B cell (primary cell): ENCODE data around the gene IFNGR1. TPM values are rescaled to one million over a fixed set of nuclear protein-coding genes. Genes with fewer than 3 reads are reported as not detected.
A peak's percentile ranks its signal among the peaks of the same experiment; 100 is the strongest.

ENCODE experiments used
- ATAC-seq: fragments of 200-7000 bp; cut with Tn5 transposase; one replicate; pipeline ENCODE4 v1.10.0; 2021; ENCODE audit warnings: low read depth, mild to moderate bottlenecking, moderate number of reproducible peaks, moderate library complexity
- CTCF ChIA-PET: fragments of 350-600 bp; sonication (Branson Sonifier 250); formaldehyde crosslinking; loops from one replicate; lab custom pipeline; 2021; ENCODE audit warnings: antibody characterized with exemption, inconsistent platforms; lab: Charles Lee
- POLR2A ChIA-PET: fragments of 350-600 bp; sonication (Branson Sonifier 250); formaldehyde crosslinking; loops from one replicate; lab custom pipeline; 2021; ENCODE audit warnings: antibody characterized with exemption; lab: Charles Lee
- DNase-seq: peaks from one replicate; pipeline ENCODE4 v3.0.0; 2013
- H2AFZ ChIP-seq: 2 replicates; pipeline ENCODE4 v1.6.1; 2012; ENCODE audit warnings: mild to moderate bottlenecking, low read depth, low read length; ENCODE audit not compliant: insufficient read depth, poor library complexity, severe bottlenecking
- H3K27ac ChIP-seq, 2 donors: 1 replicate in 1 of 2; 2 replicates in 1 of 2; pipeline ENCODE4 v1.5.1; 2012 to 2013; ENCODE audit warnings: low read length in 2 of 2, mild to moderate bottlenecking in 2 of 2, moderate library complexity in 1 of 2
- H3K27me3 ChIP-seq, 4 experiments: fragments of 200-600 bp in 1 of 4; sonication (generic) in 1 of 4; replicated peaks in 1 of 4; 1 replicate in 2 of 4; 2 replicates in 2 of 4; pipeline versions ENCODE4 v1.6.1 to v1.7.0; 2013 to 2016; ENCODE audit warnings: low read length in 3 of 4, mild to moderate bottlenecking in 2 of 4, mixed read lengths in 1 of 4, moderate library complexity in 1 of 4; ENCODE audit not compliant: insufficient read depth in 4 of 4, control insufficient read depth in 3 of 4; ENCODE audit errors: control extremely low read depth in 1 of 4
- H3K36me3 ChIP-seq, 2 experiments: replicated peaks in 1 of 2; 1 replicate in 1 of 2; 2 replicates in 1 of 2; pipeline versions ENCODE4 v1.6.1 to v1.7.1; 2013; ENCODE audit warnings: low read length in 1 of 2; ENCODE audit not compliant: insufficient read depth in 2 of 2, control insufficient read depth in 1 of 2; ENCODE audit errors: control extremely low read depth in 1 of 2, extremely low read depth in 1 of 2
- H3K4me1 ChIP-seq, 2 donors: fragments of 200-600 bp in 1 of 2; sonication (generic) in 1 of 2; 1 replicate in 1 of 2; 2 replicates in 1 of 2; pipeline versions ENCODE4 v1.5.1 to v1.6.1; 2013 to 2017; ENCODE audit warnings: low read length in 2 of 2; ENCODE audit not compliant: control insufficient read depth in 2 of 2, insufficient read depth in 2 of 2
- H3K4me2 ChIP-seq: replicated peaks from 2 replicates; pipeline ENCODE3; 2012; ENCODE audit warnings: mild to moderate bottlenecking, low read depth, low read length; ENCODE audit not compliant: poor library complexity, severe bottlenecking
- H3K4me3 ChIP-seq, 5 experiments: fragments of 200-600 bp in 1 of 5; sonication (generic) in 1 of 5; 1 replicate in 3 of 5; 2 replicates in 2 of 5; pipeline versions ENCODE4 v1.5.1 to v1.7.0; 2011 to 2016; ENCODE audit warnings: low read length in 4 of 5, mild to moderate bottlenecking in 4 of 5, low read depth in 2 of 5, control low read depth in 1 of 5, moderate library complexity in 1 of 5; ENCODE audit not compliant: insufficient read depth in 1 of 5; ENCODE audit errors: control extremely low read depth in 1 of 5, extremely low read depth in 1 of 5
- H3K79me2 ChIP-seq: fragments of 200-600 bp; sonication (generic); one replicate; pipeline ENCODE4 v1.6.0; 2016; ENCODE audit warnings: low read length; ENCODE audit not compliant: control insufficient read depth, insufficient read depth
- H3K9ac ChIP-seq: fragments of 200-600 bp; sonication (generic); 2 replicates; pipeline ENCODE4 v1.6.1; 2017; ENCODE audit warnings: mild to moderate bottlenecking, low read length, moderate library complexity
- H3K9me3 ChIP-seq, 3 donors: one replicate each; pipeline versions ENCODE4 v1.6.1 to v1.7.1; 2013; ENCODE audit warnings: low read length in 2 of 3; ENCODE audit not compliant: control insufficient read depth in 2 of 3, insufficient read depth in 1 of 3; ENCODE audit errors: control extremely low read depth in 1 of 3
- H4K20me1 ChIP-seq: 2 replicates; pipeline ENCODE4 v1.6.0; 2012; ENCODE audit warnings: mild to moderate bottlenecking, low read length; ENCODE audit not compliant: insufficient read depth, control insufficient read depth, poor library complexity, severe bottlenecking
- H3K27ac Mint-ChIP-seq: one replicate; pipeline ENCODE4 v1.8.0; 2021; ENCODE audit warnings: mixed read lengths
- H3K27me3 Mint-ChIP-seq: one replicate; pipeline ENCODE4 v1.8.0; 2021; ENCODE audit warnings: mixed read lengths
- H3K4me1 Mint-ChIP-seq: one replicate; pipeline ENCODE4 v1.8.0; 2021; ENCODE audit warnings: mixed read lengths
- H3K4me3 Mint-ChIP-seq: one replicate; pipeline ENCODE4 v1.8.0; 2021; ENCODE audit warnings: mixed read lengths
- H3K9me3 Mint-ChIP-seq: one replicate; pipeline ENCODE4 v1.8.0; 2022; ENCODE audit warnings: mixed read lengths; ENCODE audit not compliant: insufficient read depth
- CTCF ChIP-seq: fragments of 200-600 bp; IDR thresholded peaks from one replicate; pipeline ENCODE4 v1.8.0; 2022; ENCODE audit warnings: antibody characterized with exemption, mild to moderate bottlenecking
- EZH2 ChIP-seq: IDR thresholded peaks from 2 replicates; pipeline ENCODE4 v1.6.1; 2012; ENCODE audit warnings: borderline replicate concordance, low read depth, mild to moderate bottlenecking, moderate library complexity, low read length; ENCODE audit not compliant: insufficient read depth, poor library complexity, severe bottlenecking
- WGBS: methylation state at CpG from one replicate; pipeline ENCODE4 v1.1.5; 2013; ENCODE audit warnings: missing lambda C conversion rate; ENCODE audit not compliant: insufficient coverage; 5-methylcytosine and 5-hydroxymethylcytosine counted together
- intact Hi-C: fragments of 100-400 bp; cut with micrococcal nuclease; formaldehyde crosslinking; loops from one replicate; pipeline ENCODE4 v1.10.0; 2022
- polyA plus RNA-seq: library from polyadenylated mRNA; depleted of rRNA; stranded (reverse); fragments of >200 nt; gene quantifications from 2 replicates; pipeline ENCODE4 v1.2.3, GENCODE V29; 2012
- total RNA-seq, 2 donors: library from RNA; stranded (reverse); fragments of 120-200 nt in 1 of 2; gene quantifications; 1 replicate in 1 of 2; 2 replicates in 1 of 2; pipeline versions ENCODE4 v1.2.3 to v1.2.4, GENCODE V29; 2013 to 2022

Gene IFNGR1
- total and polyA plus RNA-seq, 2 donors (not counting 1 experiment from before 2014, with no cell fraction given), result 24.5 to 48.2 TPM

GRCh38 chr6:137202078-137202477 lies 17.1 kb downstream of the IFNGR1 start:
- 83% methylated on average over 4 of the region's 6 CpGs for WGBS
- Mint-ChIP-seq H3K27me3 (no peaks in the 10 kb centered on the region), H3K4me3 (no peak overlapping the region), H3K9me3 (no peaks in the 10 kb centered on the region), H3K4me1 (peaks cover 31% of the 10 kb centered on the region), H3K27ac (peak overlapping the region; percentile 61)
- Histone ChIP-seq H3K27me3 (no peaks in the 10 kb centered on the region), H3K36me3 (peaks cover 15 to 71% of the 10 kb centered on the region in 2 experiments), H4K20me1 (no peaks in the 10 kb centered on the region), H2AFZ (no peak overlapping the region), H3K9ac (no peak overlapping the region), H3K4me2 (no peak overlapping the region), H3K79me2 (peaks cover 30% of the 10 kb centered on the region), H3K4me3 (no peak overlapping the region), H3K4me1 (peaks cover 10 to 11% of the 10 kb centered on the region in 2 donors), H3K9me3 (peaks cover 0 to 2% (median 1%) of the 10 kb centered on the region in 3 donors), H3K27ac (no peak overlapping the region)
- TF ChIP-seq EZH2 (no peak), CTCF (peak; percentile 67)
- ChIA-PET CTCF (interaction anchor here (1.2 to 5.2 kb wide), 6 partner anchors 15 to 125 kb away, joined by 4 to 66 read pairs (median 6); no protein-coding TSS in a partner anchor), POLR2A (no interaction called here)
- intact Hi-C loops, result loop anchor here (1.0 to 5.0 kb wide), 6 partner anchors 17 to 440 kb away; partner anchors contain the start of gene IFNGR1
- ATAC-seq (peak; percentile 74), DNase-seq (peak; percentile 55)

GRCh38 chr6:137201006-137201405 lies 18.2 kb downstream of the IFNGR1 start:
- H4K20me1 ChIP-seq, result no peaks in the 10 kb centered on the region
- POLR2A ChIA-PET, result no interaction called here
- no peak overlapping the region for H3K27ac Mint-ChIP-seq

More at GRCh38 chr6:137201006-137201405, 18.2 kb downstream of the IFNGR1 start:
- H3K9me3 Mint-ChIP-seq, result no peaks in the 10 kb centered on the region
- Histone ChIP-seq H3K36me3 (peaks cover 15 to 72% of the 10 kb centered on the region in 2 experiments), H3K9me3 (peaks cover 0 to 1% (median 0%) of the 10 kb centered on the region in 3 donors), H3K79me2 (peaks cover 20% of the 10 kb centered on the region), H3K9ac (no peak overlapping the region), H3K4me3 (no peak overlapping the region), H3K4me2 (no peak overlapping the region), H3K4me1 (peaks cover 5 to 9% of the 10 kb centered on the region in 2 donors), H2AFZ (no peak overlapping the region), H3K27ac (no peak overlapping the region), H3K27me3 (no peaks in the 10 kb centered on the region)
- DNase-seq (no peak), ATAC-seq (no peak)
- CTCF ChIA-PET, result interaction anchor here (1.1 to 5.2 kb wide), 9 partner anchors 14 to 124 kb away, joined by 3 to 66 read pairs (median 5); no protein-coding TSS in a partner anchor
- intact Hi-C loops, result loop anchor here (5.0 kb wide), 3 partner anchors 34 to 441 kb away; no protein-coding TSS in a partner anchor
- no peaks in the 10 kb centered on the region for H3K27me3 Mint-ChIP-seq
- H3K4me3 Mint-ChIP-seq, result no peak overlapping the region
- 100% methylated on average over 1 of the region's 1 CpG for WGBS
- TF ChIP-seq EZH2 (no peak), CTCF (no peak)
- peaks cover 30% of the 10 kb centered on the region for H3K4me1 Mint-ChIP-seq
